Fibroblast of skin of left quadriceps (primary cell): Measurements from ENCODE around the gene MAPK10.
A peak's percentile ranks its signal among the peaks of the same experiment; 100 is the strongest.
"Not testable (repeated sequence)": the region's sequence is repeated elsewhere in the genome, so short reads cannot be mapped to it uniquely, and the experiment has no call there.

Source experiments
- DNase-seq, 2 experiments: peaks; one replicate each; pipeline ENCODE4 v3.0.0-alpha.2; 2013; ENCODE audit warnings: low read depth in 2 of 2

The MAPK10 gene

GRCh38 chr4:85970535-85970934 lies 389.3 kb downstream of the MAPK10 start:
- DNase-seq = no peak

GRCh38 chr4:85968945-85969819 lies 390.7 kb downstream of the MAPK10 start:
- peak; percentile 51 to 58 for DNase-seq

- no peak for DNase-seq
These were observed 392.0 kb downstream of the MAPK10 start for GRCh38 chr4:85967872-85968271.

- no peak for DNase-seq
These were observed 393.5 kb downstream of the MAPK10 start for GRCh38 chr4:85966373-85966772.

GRCh38 chr4:85965529-85965928 lies 394.3 kb downstream of the MAPK10 start:
- no peak for DNase-seq

GRCh38 chr4:85965017-85965416 lies 394.8 kb downstream of the MAPK10 start:
- not testable (repeated sequence) for DNase-seq

GRCh38 chr4:85964298-85964697 lies 395.6 kb downstream of the MAPK10 start:
- DNase-seq = no peak

GRCh38 chr4:85963231-85963630 lies 396.6 kb downstream of the MAPK10 start:
- DNase-seq = peak in 1 of 2 experiments; percentile 38

GRCh38 chr4:85961887-85962286 lies 398.0 kb downstream of the MAPK10 start:
- no peak for DNase-seq

GRCh38 chr4:85956293-85956945 lies 403.4 kb downstream of the MAPK10 start:
- DNase-seq = no peak

GRCh38 chr4:85955620-85956292 lies 404.1 kb downstream of the MAPK10 start:
- no peak for DNase-seq

- no peak for DNase-seq
These were observed 406.2 kb downstream of the MAPK10 start for GRCh38 chr4:85953651-85954018.

GRCh38 chr4:85952972-85953650 lies 406.7 kb downstream of the MAPK10 start:
- DNase-seq = no peak

GRCh38 chr4:85952528-85952927 lies 407.3 kb downstream of the MAPK10 start:
- DNase-seq = no peak

GRCh38 chr4:85951099-85951498 lies 408.8 kb downstream of the MAPK10 start:
- DNase-seq = no peak

GRCh38 chr4:85946821-85947220 lies 413.0 kb downstream of the MAPK10 start:
- DNase-seq = no peak

- no peak for DNase-seq
These were observed 417.7 kb downstream of the MAPK10 start for GRCh38 chr4:85942107-85942506.

GRCh38 chr4:85940151-85940550 lies 419.7 kb downstream of the MAPK10 start:
- DNase-seq = no peak
